ENCODE results near the gene HBD.
"Not testable (repeated sequence)": the region's sequence is repeated elsewhere in the genome, so short reads cannot be mapped to it uniquely, and the experiment has no call there.

GRCh38 chr11:5254646-5255413, 20.5 kb upstream of the HBD start, which contains the start of gene HBG2:
- TF ChIP-seq CTCF, EP300 (IDR thresholded peaks at IDR 0.05): not testable (repeated sequence)
